Thoracic aorta (tissue), 2 donors: ENCODE data around the gene ELAVL3. TPM values are rescaled to one million over a fixed set of nuclear protein-coding genes. Genes with fewer than 3 reads are reported as not detected.

Source experiments
- ATAC-seq: fragments of 150-250 bp; one replicate; pipeline ENCODE4 v1.8.0; 2017; ENCODE audit warnings: low read depth; ENCODE audit not compliant: insufficient number of reproducible peaks, low FRiP score
- DNase-seq: peaks from one replicate; pipeline ENCODE4 v3.0.0-alpha.2; 2020; ENCODE audit warnings: low spot score
- H3K27ac ChIP-seq, 2 donors: fragments of 200-600 bp; sonication (generic); 1 replicate in 1 of 2; 2 replicates in 1 of 2; pipeline ENCODE4 v1.5.1; 2016; ENCODE audit warnings: mild to moderate bottlenecking in 2 of 2, moderate library complexity in 2 of 2
- H3K27me3 ChIP-seq: fragments of 200-600 bp; sonication (generic); replicated peaks from 2 replicates; pipeline ENCODE4 v1.6.0; 2016; ENCODE audit warnings: mild to moderate bottlenecking; ENCODE audit not compliant: insufficient read depth
- H3K36me3 ChIP-seq: fragments of 200-600 bp; sonication (generic); one replicate; pipeline ENCODE4 v1.5.1; 2016
- H3K4me1 ChIP-seq, 2 donors: fragments of 200-600 bp; sonication (generic); 1 replicate in 1 of 2; 2 replicates in 1 of 2; pipeline versions ENCODE4 v1.5.1 to v1.6.0; 2016; ENCODE audit warnings: low read depth in 2 of 2, mild to moderate bottlenecking in 1 of 2; ENCODE audit not compliant: control insufficient read depth in 1 of 2
- H3K4me3 ChIP-seq: fragments of 200-600 bp; sonication (generic); 2 replicates; pipeline ENCODE4 v1.5.1; 2016; ENCODE audit warnings: mild to moderate bottlenecking
- H3K9me3 ChIP-seq: fragments of 200-600 bp; sonication (generic); 2 replicates; pipeline ENCODE4 v1.5.1; 2016
- CTCF ChIP-seq: fragments of 200-600 bp; sonication (generic); IDR thresholded peaks from one replicate; pipeline ENCODE4 v1.5.1; 2019; ENCODE audit warnings: antibody characterized with exemption
- total RNA-seq, 2 donors: library from RNA; depleted of rRNA; stranded (reverse); fragments of >200 nt; gene quantifications; one replicate each; pipeline versions ENCODE4 v1.1.0 to v1.2.3, GENCODE V29; 2016

ELAVL3 gene
- total RNA-seq, 2 donors from 2014 or later: not detected

- DNase-seq (no peak), ATAC-seq (no peak)
- H3K27ac ChIP-seq: no peak overlapping the region
- peaks cover 4% of the 10 kb centered on the region for H3K36me3 ChIP-seq
- peaks cover 7% of the 10 kb centered on the region for H3K27me3 ChIP-seq
- no peaks in the 10 kb centered on the region for H3K9me3 ChIP-seq
- peaks cover 6 to 16% of the 10 kb centered on the region in 2 donors for H3K4me1 ChIP-seq
- H3K4me3 ChIP-seq: no peak overlapping the region
- no peak for TF ChIP-seq CTCF
Observed at GRCh38 chr19:11485245-11485837, 4.5 kb upstream of the ELAVL3 start.

GRCh38 chr19:11483366-11484111 lies 2.7 kb upstream of the ELAVL3 start:
- H3K27me3 ChIP-seq: peaks cover 8% of the 10 kb centered on the region
- DNase-seq: no peak
- no peaks in the 10 kb centered on the region for H3K36me3 ChIP-seq
- H3K4me1 ChIP-seq: peaks cover 10 to 22% of the 10 kb centered on the region in 2 donors
- H3K9me3 ChIP-seq: no peaks in the 10 kb centered on the region
- no peak for TF ChIP-seq CTCF
- no peak overlapping the region for H3K4me3 ChIP-seq
- H3K27ac ChIP-seq: no peak overlapping the region
- no peak for ATAC-seq

GRCh38 chr19:11482384-11483050 lies 1.7 kb upstream of the ELAVL3 start:
- H3K27me3 ChIP-seq: peaks cover 8% of the 10 kb centered on the region

DNA sequence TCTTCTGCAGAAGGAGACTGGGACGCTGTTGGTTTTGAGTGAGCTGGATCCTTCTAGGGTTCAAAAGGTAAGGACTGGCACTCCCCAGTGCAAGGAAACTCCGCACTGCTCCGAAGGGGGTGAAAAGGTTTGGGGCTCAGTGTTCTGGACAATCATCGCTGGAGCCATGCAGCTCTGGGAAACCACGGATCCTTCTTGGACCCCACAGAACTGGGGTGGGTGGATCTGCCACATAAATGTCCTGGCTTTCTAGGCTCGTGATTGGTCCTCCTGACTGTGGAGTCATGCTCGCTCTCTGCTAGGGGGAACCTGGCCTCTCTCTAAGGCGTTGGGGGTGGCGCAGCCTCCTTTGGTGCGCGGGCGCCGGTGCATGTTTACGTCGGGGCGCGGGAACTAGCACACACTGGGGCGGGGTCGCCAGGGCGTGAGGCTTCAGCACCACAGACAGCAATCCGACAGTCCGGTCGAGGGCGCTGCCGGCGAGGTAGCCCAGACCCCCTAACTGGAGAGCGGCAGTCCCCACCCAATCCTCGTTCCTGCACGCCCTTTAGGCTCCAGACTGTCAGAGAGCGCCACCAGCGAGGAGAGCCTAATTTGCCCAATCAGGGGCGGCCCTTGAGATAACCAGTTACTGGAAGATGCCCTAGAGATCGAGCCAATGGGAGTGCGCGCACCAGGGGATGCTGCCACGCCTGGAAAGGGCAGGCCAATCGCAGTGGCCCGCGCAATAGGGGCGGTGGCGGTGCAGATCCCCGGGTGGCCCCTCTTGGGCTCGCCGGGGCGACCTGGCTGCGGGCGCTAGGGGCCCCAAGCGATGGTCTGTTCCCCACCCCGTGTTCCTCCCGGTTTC lies 913 bp upstream of the ELAVL3 start:
- Histone ChIP-seq H3K27me3 (peaks cover 8% of the 10 kb centered on the region), H3K36me3 (no peaks in the 10 kb centered on the region), H3K9me3 (no peaks in the 10 kb centered on the region), H3K4me1 (peaks cover 10 to 22% of the 10 kb centered on the region in 2 donors), H3K27ac (no peak overlapping the region), H3K4me3 (peak overlapping the region; percentile 60)
- TF ChIP-seq CTCF: no peak
- ATAC-seq (no peak), DNase-seq (peak; percentile 31)

More at GRCh38 chr19:11482384-11483050, 1.7 kb upstream of the ELAVL3 start:
- peaks cover 10 to 22% of the 10 kb centered on the region in 2 donors for H3K4me1 ChIP-seq
- no peaks in the 10 kb centered on the region for H3K36me3 ChIP-seq
- ATAC-seq: peak; percentile 27
- H3K4me3 ChIP-seq: peak overlapping the region; percentile 60
- TF ChIP-seq CTCF: peak; percentile 95
- no peaks in the 10 kb centered on the region for H3K9me3 ChIP-seq
- DNase-seq: peak; percentile 27
- H3K27ac ChIP-seq: no peak overlapping the region
